HS-27A (cell line): ENCODE results near the gene ATP2A1.
"Not testable (repeated sequence)": the region's sequence is repeated elsewhere in the genome, so short reads cannot be mapped to it uniquely, and the experiment has no call there.

ENCODE experiments used
- DNase-seq: peaks from one replicate; pipeline ENCODE4 v3.0.0-alpha.2; 2012; ENCODE audit warnings: low read depth, missing footprints

The ATP2A1 gene

DNA sequence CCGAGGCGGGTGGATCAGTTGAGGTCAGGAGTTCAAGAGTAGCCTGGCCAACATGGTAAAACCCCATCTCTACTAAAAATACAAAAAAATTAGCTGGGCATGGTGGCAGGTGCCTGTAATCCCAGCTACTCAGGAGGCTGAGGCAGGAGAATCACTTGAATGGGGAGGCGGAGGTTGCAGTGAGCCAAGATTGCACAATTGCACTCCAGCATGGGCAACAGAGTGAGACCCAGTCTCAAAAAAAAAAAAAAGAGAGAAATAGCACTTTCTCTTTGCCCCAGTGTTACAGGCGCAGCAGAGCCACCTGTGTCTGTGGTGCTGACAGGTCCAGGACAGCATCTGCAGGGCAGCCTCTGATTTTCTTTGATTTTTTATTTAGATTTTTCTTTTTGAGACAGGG, 3.3 kb downstream of the ATP2A1 start:
- not testable (repeated sequence) for DNase-seq

DNA sequence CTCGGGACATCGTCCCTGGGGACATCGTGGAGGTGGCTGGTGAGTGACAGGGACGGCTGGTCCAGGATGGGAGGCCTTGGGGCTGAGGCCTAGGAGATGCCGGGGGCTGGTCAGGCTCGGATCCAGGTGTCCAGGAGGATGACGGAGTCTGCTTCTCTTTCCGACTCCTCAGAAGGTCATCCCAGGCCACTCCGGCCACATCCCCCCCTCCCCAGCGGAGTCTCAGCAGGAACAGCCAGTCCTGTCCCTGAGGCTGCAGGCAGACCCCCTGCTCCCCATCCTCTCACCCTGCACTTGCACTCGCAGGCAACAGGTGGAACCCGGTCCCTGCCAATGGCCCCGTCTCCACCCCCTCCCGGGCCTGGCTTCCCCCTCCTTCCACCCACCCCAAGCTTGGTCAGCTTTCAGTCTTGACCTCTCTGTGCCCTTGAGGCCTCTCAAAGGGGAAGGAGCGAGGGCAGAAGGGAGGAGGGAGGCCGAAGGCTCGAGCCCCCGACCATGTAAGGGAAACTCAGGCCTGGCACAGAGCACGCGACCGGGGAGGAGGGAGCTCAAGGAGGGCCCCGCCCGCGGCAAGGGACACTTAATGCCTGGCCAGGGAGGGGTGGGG, 4.4 kb downstream of the ATP2A1 start:
- no peak for DNase-seq

DNA sequence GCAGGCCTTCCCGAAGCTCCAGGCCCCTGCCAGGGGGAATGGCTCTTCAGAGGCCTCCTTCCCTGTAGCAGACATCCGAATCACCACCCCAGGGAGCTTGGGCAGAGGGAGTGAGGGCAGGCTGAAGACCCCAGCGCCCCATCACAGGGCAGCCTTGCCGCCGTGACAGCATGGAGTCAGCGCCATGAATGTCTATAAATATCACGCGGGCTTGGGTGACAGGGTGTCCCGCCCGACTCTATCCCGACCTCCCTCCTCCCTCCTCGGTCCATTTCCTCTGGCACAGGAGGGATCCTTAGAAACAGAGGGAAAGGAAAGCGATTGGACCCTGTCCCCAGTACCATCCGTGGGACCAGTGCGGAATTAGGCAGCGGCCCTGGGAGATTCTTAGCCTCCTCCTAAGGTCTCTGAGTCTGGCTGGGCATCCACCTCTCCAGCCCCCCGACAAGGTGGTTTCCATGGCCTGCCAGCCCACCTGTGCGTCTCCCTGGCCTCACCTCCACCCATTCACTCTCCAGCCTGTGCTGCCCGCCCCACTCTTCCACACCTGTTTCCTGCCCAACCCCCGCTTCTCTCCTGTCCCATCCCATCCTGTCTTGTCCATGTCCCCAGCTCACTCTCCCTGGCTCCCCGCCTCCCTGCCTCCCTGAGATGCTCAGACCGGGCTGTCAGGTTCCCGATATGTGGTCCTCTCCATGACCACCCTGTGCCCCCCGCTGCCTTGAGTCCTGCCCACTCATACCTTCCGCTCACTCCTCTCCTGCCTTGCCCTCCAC, 5.1 kb downstream of the ATP2A1 start:
- no peak for DNase-seq

DNA sequence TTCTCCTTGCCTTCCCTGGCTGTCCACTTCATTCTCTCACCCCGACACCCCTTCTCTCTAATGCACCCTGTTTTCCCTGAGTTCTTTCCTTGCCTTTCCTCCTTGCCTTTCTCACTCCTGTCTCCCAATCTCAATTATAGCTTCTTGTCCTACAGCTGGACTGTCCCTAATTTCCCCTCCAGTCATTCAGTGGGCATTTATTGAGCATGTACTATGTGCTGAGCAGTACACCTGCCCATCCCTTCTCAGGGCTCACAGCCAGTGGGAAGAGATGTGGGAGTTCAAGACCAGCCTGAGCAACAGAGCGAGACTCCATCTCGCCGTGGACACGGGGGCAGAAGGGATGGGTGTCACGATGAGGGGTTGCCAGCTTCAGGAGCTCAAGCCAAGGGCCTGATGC, 5.8 kb downstream of the ATP2A1 start:
- DNase-seq: no peak

DNA sequence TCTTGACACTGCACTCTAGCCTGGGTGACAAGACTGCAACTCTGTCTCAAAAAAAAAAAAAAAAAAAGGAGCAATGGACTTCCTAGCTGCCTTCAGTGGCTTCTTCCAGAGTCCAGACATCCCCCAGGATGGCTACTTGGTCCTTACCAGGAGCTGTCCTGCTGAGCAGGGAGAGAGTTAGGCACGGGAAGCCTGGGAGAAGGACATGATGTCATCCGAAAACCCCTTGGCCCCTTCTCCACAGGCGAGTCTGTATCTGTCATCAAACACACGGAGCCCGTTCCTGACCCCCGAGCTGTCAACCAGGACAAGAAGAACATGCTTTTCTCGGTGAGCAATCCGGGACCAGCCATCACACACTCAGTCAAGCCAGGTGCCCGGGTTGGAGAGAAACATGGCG, 8.7 kb downstream of the ATP2A1 start:
- DNase-seq: no peak

DNA sequence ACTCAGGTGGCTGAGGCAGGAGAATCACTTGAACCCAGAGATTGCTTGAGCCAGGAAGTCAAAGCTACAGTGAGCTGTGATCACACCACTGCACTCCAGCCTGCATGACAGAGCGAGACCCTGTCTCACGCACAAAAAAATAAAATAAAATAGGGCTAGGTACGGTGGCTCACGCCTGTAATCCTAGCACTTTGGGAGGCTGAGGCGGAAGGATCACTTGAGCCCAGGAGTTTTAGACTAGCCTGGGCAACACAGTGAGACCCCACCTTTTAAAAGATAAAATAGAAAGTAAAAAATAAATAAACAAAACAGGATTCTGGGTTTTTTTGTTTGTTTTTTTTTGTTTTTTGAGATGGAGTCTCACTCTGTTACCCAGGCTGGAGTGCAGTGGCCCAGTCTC, 12.1 kb downstream of the ATP2A1 start:
- DNase-seq: not testable (repeated sequence)

DNA sequence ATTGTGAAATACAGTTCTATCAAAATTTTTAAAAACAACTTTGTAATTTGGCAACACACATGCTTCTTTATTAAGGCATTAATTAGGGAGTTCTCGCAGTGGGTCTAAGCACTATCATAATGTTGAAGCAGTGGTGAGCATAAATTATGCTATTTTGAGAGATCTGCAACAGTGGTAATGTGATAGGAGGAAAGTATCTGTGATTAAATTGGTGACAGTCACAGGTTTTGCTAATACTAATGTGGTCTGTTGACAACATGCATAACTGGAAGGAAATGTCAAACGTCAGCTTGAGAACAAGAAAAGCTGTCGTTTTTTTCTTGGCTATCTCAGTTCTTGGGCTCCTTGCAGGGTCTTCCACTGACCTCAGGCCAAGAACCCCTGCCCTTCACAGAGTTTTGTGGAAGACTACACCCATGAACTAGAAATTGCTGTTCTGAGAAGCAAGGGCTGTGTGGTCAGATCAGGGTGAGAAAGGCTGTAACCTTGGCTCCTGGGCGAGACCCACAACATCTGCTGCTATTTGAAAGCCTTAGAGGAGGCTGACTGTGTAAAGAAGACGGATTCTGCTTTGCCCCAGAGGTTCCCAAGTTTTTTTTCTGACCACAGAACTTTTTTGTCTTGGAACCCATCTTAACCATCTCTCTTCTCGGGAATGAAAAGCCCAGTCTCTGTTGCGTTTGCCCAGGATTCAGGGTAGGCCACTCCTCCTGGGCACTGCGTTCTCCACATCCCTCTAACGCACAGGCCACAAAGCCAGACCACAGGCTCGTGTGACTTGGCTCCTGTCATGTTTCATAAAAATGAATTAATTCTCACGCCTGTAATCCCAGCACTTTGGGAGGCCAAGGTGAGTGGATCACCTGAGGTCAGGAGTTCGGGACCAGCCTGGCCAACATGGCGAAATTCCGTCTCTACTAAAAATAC, 13.9 kb downstream of the ATP2A1 start:
- DNase-seq: no peak

DNA sequence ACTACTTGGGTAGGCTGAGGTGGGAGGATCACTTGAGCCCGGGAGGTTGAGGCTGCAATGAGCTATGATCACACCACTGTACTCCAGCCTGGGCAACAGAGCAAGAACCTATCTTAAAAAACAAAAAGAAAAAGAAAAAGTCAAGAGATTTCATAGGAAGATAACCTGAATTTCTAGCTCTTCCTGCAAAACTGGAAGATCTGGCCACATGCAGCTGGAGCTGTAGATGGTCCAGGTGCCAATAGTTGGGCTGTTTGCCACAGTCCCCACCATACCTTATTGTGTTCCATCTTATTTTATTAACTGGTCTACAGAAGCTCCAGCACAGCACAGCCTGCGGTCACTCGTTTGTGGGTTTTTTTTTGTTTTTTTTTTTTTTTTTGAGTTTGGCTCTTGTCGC, 15.0 kb downstream of the ATP2A1 start:
- no peak for DNase-seq

DNA sequence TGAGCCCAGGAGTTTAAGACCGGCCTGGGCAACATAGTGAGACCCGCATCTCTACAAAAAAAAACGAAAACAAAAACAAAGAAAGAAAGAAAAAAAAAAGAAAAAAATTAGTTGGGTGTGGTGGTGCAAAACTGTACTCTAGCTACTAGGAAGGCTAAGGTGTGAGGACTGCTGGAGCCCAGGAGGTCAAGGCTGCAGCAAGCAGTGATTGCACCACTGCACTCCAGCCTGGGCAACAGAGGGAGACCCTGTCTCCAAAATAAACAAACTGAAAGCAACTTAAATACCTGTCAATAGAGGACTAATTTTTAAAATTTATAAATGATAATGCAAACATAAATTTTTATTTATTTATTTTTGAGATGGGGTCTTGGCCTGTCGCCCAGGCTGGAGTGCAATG, 17.3 kb downstream of the ATP2A1 start:
- DNase-seq: no peak

DNA sequence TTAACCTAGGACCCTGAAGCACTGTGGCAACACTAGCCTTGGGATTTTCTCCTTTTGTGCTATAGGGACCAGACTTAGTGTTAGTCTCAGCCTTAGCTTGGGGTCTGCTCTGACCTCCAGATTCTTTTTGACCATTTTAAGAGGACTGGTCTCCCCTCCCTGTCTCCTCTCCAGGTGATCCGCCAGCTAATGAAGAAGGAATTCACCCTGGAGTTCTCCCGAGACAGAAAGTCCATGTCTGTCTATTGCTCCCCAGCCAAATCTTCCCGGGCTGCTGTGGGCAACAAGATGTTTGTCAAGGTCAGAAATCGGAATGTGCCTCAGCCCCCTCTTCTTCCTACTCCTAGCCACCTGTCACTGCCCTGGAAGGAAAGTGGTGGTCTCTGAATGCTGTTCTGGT, 19.5 kb downstream of the ATP2A1 start:
- DNase-seq: no peak

DNA sequence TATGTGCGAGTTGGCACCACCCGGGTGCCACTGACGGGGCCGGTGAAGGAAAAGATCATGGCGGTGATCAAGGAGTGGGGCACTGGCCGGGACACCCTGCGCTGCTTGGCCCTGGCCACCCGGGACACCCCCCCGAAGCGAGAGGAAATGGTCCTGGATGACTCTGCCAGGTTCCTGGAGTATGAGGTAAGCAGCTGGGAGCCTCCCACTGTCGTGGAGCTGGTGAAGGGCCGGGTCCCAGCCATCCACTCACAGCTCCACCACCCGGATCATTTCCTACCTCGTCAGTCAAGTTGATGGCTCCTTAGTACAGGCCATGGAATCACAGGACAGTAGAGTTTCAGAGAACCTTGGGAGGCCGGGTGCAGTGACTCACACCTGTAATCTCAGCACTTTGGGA, 20.0 kb downstream of the ATP2A1 start:
- DNase-seq: no peak

DNA sequence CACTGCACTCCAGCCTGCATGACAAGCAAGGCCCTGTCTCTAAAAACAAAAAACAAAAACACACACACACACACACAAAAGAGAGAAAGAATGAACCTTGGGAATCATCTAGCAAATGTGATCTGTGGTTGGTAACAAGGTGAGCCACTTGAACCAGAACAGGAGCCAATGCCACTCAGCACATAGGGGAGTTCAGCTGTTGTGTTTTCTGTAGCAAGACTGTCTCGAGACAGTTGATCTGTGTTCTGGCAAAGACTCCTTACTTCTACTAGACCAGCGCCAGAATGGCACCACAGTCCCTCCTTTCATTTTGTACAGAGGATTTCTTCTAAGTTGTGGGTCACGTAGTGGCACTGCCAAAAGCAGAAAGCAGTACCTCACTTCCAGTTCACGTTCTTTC, 20.7 kb downstream of the ATP2A1 start:
- no peak for DNase-seq

DNA sequence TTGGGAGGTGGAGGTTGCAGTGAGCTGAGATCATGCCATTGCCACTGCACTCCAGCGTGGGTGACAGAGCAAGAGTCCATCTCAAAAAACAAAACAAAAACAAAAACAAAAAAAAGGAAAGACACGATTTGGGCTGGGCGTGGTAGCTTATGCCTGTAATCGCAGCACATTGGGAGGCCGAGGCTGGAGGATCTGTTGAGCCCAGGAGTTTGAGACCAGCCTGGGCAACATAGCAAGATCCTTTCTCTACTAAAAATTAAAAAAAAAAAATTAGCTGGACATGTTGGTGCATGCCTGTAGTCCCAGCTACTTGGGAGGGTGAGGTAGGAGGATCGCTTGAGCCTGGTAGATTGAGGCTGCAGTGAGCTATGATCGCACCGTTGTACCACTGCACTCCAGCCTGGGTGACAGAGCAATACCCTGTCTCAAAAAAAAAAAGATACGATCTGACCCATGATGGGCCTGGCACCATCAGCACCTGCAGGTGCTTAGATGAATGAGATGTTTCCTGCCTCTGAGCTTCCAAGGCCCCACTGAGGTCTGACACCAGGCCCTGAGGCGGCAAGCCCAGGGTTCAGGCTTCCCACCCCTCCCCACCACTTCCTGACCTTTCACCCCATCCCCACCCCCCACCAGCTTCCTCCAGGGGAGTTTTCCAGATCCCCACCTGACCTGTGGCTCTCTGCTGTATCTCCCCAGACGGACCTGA, 21.7 kb downstream of the ATP2A1 start:
- DNase-seq: no peak

DNA sequence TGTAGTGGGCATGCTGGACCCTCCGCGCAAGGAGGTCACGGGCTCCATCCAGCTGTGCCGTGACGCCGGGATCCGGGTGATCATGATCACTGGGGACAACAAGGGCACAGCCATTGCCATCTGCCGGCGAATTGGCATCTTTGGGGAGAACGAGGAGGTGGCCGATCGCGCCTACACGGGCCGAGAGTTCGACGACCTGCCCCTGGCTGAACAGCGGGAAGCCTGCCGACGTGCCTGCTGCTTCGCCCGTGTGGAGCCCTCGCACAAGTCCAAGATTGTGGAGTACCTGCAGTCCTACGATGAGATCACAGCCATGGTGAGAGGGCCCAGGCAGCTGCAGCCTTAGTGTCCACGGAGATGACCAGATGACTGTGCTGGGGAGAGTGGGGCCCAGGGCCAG, 22.3 kb downstream of the ATP2A1 start:
- no peak for DNase-seq

DNA sequence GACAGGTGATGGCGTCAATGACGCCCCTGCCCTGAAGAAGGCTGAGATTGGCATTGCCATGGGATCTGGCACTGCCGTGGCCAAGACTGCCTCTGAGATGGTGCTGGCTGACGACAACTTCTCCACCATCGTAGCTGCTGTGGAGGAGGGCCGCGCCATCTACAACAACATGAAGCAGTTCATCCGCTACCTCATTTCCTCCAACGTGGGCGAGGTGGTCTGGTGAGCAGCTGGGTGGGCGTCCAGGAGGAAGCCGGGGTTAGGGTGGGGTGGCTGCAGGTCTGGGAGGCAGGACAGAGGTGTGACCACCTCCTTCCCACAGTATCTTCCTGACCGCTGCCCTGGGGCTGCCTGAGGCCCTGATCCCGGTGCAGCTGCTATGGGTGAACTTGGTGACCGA, 23.6 kb downstream of the ATP2A1 start:
- no peak for DNase-seq

DNA sequence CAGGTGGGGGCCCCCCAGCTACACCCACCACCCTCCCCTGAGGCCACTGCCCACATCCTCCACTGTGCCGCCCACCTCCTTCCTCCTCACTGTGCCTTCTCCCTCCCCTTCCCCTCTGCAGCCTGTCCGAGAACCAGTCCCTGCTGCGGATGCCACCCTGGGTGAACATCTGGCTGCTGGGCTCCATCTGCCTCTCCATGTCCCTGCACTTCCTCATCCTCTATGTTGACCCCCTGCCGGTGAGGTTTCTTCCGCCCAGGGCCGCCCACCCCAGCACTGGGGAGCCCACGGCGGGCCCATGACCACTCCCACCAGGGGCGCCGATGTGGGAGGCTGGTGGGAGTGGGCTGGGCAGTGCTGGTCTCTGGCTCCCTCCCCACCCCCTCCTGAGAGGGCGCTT, 24.6 kb downstream of the ATP2A1 start:
- DNase-seq: no peak

DNA sequence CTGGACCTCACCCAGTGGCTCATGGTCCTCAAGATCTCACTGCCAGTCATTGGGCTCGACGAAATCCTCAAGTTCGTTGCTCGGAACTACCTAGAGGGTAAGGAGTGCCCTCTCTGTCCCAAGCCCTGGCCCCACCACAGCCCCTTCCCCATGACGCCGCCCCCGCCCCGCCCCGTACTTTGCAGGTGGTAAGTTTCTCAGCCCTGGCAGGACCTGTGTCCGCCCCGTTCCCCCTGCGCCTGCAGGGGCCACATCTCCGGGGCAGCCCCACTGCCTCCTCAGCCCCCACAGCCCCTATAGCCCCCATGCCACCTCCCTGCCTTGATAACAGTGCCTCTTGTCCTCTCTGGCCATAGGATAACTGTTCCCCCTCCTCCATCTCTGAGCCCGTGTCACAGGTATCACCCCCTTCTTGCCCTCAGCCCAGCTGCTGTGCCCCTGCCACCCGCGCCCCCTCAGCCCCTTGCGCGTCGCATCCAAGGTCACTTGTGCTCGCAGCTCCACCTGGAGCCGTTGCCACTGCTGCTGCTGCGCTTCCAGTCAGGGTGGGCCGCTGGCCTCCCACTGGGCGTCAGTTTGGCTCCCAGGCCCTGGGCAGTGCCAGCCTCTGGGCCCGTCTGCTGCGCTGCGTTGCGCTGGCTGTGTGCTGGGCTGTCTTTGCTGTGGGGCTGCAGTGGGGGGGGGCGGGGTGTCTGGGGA, 25.2 kb downstream of the ATP2A1 start:
- no peak for DNase-seq

DNA sequence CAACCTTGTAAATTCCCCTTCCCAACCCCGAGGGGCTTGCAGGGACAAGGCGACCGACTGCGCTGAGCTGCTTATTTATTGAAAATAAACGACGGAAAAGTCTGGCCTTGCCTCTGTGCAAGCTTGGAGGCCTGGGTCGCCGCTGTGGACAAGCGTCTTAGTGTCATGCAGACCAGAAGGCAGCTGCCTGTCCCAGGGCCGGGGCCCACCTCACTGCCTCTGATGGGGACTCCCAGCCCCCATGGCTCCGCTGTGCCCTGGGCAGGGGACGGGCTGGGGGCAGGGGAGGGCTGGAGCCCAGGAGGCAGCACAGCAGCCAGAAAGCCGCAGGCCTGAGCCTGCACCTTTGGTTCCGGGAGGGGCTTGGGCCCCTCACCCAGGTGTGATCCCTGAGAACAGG, 26.1 kb downstream of the ATP2A1 start:
- DNase-seq: no peak

DNA sequence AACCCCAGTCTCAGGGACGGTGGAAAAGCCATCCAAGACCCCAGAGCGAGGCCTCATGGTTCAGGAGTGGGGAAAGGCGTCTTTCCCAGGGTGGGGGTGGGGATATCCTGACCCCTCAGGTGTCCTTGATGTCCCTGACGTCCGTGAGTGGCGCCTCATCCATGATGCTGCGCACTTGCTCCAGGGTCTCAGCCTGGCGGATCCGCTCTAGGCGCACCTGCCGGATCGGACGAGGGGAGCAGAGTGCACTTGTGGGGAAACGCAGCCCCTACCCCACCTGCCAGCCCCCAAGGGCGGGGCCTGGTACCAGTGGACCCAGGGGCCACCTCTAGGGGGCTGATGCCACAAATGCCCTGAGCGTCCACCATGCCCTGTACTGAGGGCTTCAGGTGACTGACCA, 26.5 kb downstream of the ATP2A1 start:
- no peak for DNase-seq

DNA sequence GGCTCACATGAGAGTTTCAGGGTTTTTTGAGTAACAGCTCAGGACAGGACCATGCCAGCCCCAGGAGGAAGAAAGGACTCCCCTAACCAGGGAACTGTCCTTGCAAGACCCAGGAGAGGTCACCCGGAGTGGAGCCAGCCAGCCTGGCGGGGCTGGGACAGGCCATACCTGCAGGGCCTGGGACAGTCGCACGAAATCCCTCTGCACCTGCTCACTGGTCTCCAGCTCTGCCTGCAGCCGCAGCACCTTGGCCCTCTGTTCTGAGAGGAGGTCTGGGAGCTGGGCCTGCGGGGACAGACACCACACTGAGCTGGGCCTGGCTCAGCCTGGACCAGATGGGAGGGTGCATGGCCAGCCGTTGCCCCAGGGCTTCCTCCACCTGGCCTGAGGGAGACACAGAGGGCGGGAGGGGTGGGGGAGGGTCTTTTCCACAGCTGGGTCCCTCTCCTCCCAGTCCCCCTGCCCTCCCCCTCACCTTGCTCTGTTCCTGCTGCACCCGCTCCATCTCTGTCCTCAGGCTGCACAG, 27.0 kb downstream of the ATP2A1 start:
- no peak for DNase-seq

DNA sequence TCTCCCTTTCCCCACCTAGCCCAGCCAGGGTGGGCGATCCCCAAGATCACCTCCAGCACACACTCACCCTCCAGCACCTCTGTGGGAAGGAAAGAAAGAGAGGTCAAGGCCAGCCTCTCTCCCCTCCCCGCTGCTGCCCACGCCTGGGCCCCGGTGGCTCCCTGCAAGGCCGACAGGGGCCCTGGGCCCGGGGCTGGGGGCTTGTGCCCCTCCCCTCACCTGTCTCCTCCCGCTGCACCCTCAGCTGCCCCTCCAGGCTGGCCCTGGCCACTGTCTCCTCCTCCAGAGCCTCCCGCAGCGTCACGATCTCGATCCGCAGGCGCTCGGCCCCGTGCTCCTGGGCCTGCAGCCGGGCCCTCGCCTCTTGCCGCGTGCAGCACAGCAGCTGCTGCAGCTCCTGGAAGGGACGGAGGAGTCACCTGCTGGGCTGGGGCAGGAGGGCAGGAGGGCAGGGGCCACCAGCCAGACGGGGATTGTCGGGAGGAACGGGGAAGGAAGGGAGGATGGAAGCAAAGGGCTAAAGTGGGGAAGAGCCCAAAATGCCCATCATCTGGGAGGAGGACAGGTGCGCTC, 27.6 kb downstream of the ATP2A1 start:
- no peak for DNase-seq
